ENCODE measurements around the gene GPN3. TPM values are rescaled to one million over a fixed set of nuclear protein-coding genes. Genes with fewer than 3 reads are reported as not detected.
"Not testable (repeated sequence)": the region's sequence is repeated elsewhere in the genome, so short reads cannot be mapped to it uniquely, and the experiment has no call there.

Gene GPN3
- total RNA-seq, 1 experiment from 2014 or later: 39.0 TPM

GRCh38 chr12:110466791-110467190, 1.3 kb downstream of the GPN3 start:
- POLR2A ChIA-PET: no interaction called here
- Histone ChIP-seq H3K4me3 (ENCODE audit: low read depth, low read length) (peak overlapping the region; percentile 62), H3K27me3 (replicated peaks; ENCODE audit: control insufficient read depth, insufficient read depth, low read length) (no peaks in the 10 kb centered on the region), H3K4me1 (no peaks in the 10 kb centered on the region), H3K9me3 (no peaks in the 10 kb centered on the region), H3K36me3 (ENCODE audit: control insufficient read depth, insufficient read depth, low read length) (no peaks in the 10 kb centered on the region; the same call in 1 of the 2 replicates)
- TF ChIP-seq CTCF (IDR thresholded peaks at IDR 0.05; ENCODE audit: insufficient read depth in 1 of 2, low read depth in 1 of 2, low read length in 1 of 2, severe bottlenecking in 1 of 2, unreplicated experiment in 1 of 2): no peak
- no peaks in the 10 kb centered on the region for H3K9me3 Mint-ChIP-seq (ENCODE audit: unreplicated experiment)
- DNase-seq: no peak
- peak overlapping the region; percentile 82 for H3K4me3 Mint-ChIP-seq (ENCODE audit: unreplicated experiment)
- no TSS peak for BruUV-seq (replicated peaks)
- H3K36me3 Mint-ChIP-seq (ENCODE audit: insufficient read depth, unreplicated experiment): peaks cover 39% of the 10 kb centered on the region
- no peaks in the 10 kb centered on the region for H3K27me3 Mint-ChIP-seq (ENCODE audit: insufficient read depth, unreplicated experiment)
- intact Hi-C loops (cut with micrococcal nuclease; ENCODE audit: unreplicated experiment): loop anchor here (10.0 kb wide), 1 partner anchor 218 kb away; the partner anchor contains the start of gene HVCN1
- CTCF ChIA-PET: interaction anchor here (0.6 kb wide), 1 partner anchor 73 kb away, joined by 4 read pairs; no protein-coding TSS in a partner anchor
- no peaks in the 10 kb centered on the region for H3K4me1 Mint-ChIP-seq (ENCODE audit: low read depth, unreplicated experiment)
- H3K27ac Mint-ChIP-seq (ENCODE audit: unreplicated experiment): peak overlapping the region; percentile 94

GRCh38 chr12:110465765-110466164, 2.3 kb downstream of the GPN3 start:
- H3K27ac Mint-ChIP-seq (ENCODE audit: unreplicated experiment); H3K36me3 ChIP-seq (ENCODE audit: control insufficient read depth, insufficient read depth, low read length); H3K4me3 ChIP-seq (ENCODE audit: low read depth, low read length); BruUV-seq (replicated peaks); H3K9me3 Mint-ChIP-seq (ENCODE audit: unreplicated experiment); H3K9me3 ChIP-seq; DNase-seq; H3K4me3 Mint-ChIP-seq (ENCODE audit: unreplicated experiment); POLR2A ChIA-PET; H3K27me3 Mint-ChIP-seq (ENCODE audit: insufficient read depth, unreplicated experiment); H3K4me1 Mint-ChIP-seq (ENCODE audit: low read depth, unreplicated experiment); H3K4me1 ChIP-seq; H3K27me3 ChIP-seq (replicated peaks; ENCODE audit: control insufficient read depth, insufficient read depth, low read length): not testable (repeated sequence)
- peaks cover 34% of the 10 kb centered on the region for H3K36me3 Mint-ChIP-seq (ENCODE audit: insufficient read depth, unreplicated experiment)
- CTCF ChIA-PET: interaction anchor here (0.7 kb wide), 1 partner anchor 300 kb away, joined by 3 read pairs; no protein-coding TSS in a partner anchor
- intact Hi-C loops (cut with micrococcal nuclease; ENCODE audit: unreplicated experiment): loop anchor here (10.0 kb wide), 1 partner anchor 219 kb away; the partner anchor contains the start of gene HVCN1

- H3K4me1 Mint-ChIP-seq (ENCODE audit: low read depth, unreplicated experiment): no peaks in the 10 kb centered on the region
- no peak overlapping the region for H3K27ac Mint-ChIP-seq (ENCODE audit: unreplicated experiment)
- no TSS peak for BruUV-seq (replicated peaks)
- Histone ChIP-seq H3K4me3 (ENCODE audit: low read depth, low read length) (no peak overlapping the region), H3K27me3 (replicated peaks; ENCODE audit: control insufficient read depth, insufficient read depth, low read length) (no peaks in the 10 kb centered on the region), H3K36me3 (ENCODE audit: control insufficient read depth, insufficient read depth, low read length) (no peaks in the 10 kb centered on the region; the same call in 1 of the 2 replicates), H3K9me3 (no peaks in the 10 kb centered on the region), H3K4me1 (no peaks in the 10 kb centered on the region)
- CTCF ChIA-PET: interaction anchor here (0.7 kb wide), 1 partner anchor 9 kb away, joined by 7 read pairs; no protein-coding TSS in a partner anchor
- POLR2A ChIA-PET: no interaction called here
- H3K27me3 Mint-ChIP-seq (ENCODE audit: insufficient read depth, unreplicated experiment): no peaks in the 10 kb centered on the region
- intact Hi-C loops (cut with micrococcal nuclease; ENCODE audit: unreplicated experiment): loop anchor here (10.0 kb wide), 1 partner anchor 220 kb away; the partner anchor contains the start of gene HVCN1
- no peaks in the 10 kb centered on the region for H3K9me3 Mint-ChIP-seq (ENCODE audit: unreplicated experiment)
- DNase-seq: no peak
- no peak overlapping the region for H3K4me3 Mint-ChIP-seq (ENCODE audit: unreplicated experiment)
- no peak for TF ChIP-seq CTCF (IDR thresholded peaks at IDR 0.05; ENCODE audit: insufficient read depth in 1 of 2, low read depth in 1 of 2, low read length in 1 of 2, severe bottlenecking in 1 of 2, unreplicated experiment in 1 of 2)
- H3K36me3 Mint-ChIP-seq (ENCODE audit: insufficient read depth, unreplicated experiment): peaks cover 34% of the 10 kb centered on the region
These were observed 3.0 kb downstream of the GPN3 start for GRCh38 chr12:110465024-110465423.

GRCh38 chr12:110461189-110461588, 6.9 kb downstream of the GPN3 start:
- H3K9me3 ChIP-seq; H3K27me3 ChIP-seq (replicated peaks; ENCODE audit: control insufficient read depth, insufficient read depth, low read length); POLR2A ChIA-PET; H3K27ac Mint-ChIP-seq (ENCODE audit: unreplicated experiment); BruUV-seq (replicated peaks); H3K4me1 ChIP-seq; H3K4me3 Mint-ChIP-seq (ENCODE audit: unreplicated experiment); H3K9me3 Mint-ChIP-seq (ENCODE audit: unreplicated experiment); DNase-seq; H3K4me3 ChIP-seq (ENCODE audit: low read depth, low read length); H3K4me1 Mint-ChIP-seq (ENCODE audit: low read depth, unreplicated experiment); H3K27me3 Mint-ChIP-seq (ENCODE audit: insufficient read depth, unreplicated experiment); CTCF ChIA-PET; H3K36me3 ChIP-seq (ENCODE audit: control insufficient read depth, insufficient read depth, low read length): not testable (repeated sequence)
- peaks cover 26% of the 10 kb centered on the region for H3K36me3 Mint-ChIP-seq (ENCODE audit: insufficient read depth, unreplicated experiment)
- intact Hi-C loops (cut with micrococcal nuclease; ENCODE audit: unreplicated experiment): loop anchor here (10.0 kb wide), 1 partner anchor 224 kb away; the partner anchor contains the start of gene HVCN1

Measured in Caco-2 (cell line).